ENCODE data around the gene CDH3. TPM values are rescaled to one million over a fixed set of nuclear protein-coding genes. Genes with fewer than 3 reads are reported as not detected.

CDH3 gene
- total and polyA plus RNA-seq, 2 experiments from 2014 or later, result 78.0 to 210 TPM

- Mint-ChIP-seq H3K27me3 (ENCODE audit: insufficient read depth, low read depth, poor library complexity) (peaks cover 5% of the 10 kb centered on the region), H3K9me3 (no peaks in the 10 kb centered on the region; the same call in 2 of the 3 replicates), H3K36me3 (ENCODE audit: low read depth) (no peaks in the 10 kb centered on the region), H3K27ac (no peak overlapping the region), H3K4me3 (no peak overlapping the region), H3K4me1 (peaks cover 8% of the 10 kb centered on the region; the same call in 2 of the 3 replicates)
- Histone ChIP-seq H3K36me3 (ENCODE audit: insufficient read depth) (no peaks in the 10 kb centered on the region), H3F3A (replicated peaks; ENCODE audit: low read depth) (no peaks in the 10 kb centered on the region), H3K9me2 (ENCODE audit: insufficient read depth) (no peaks in the 10 kb centered on the region), H2AFZ (no peak overlapping the region), H3K27ac (ENCODE audit: low read depth) (no peak overlapping the region), H3K27me3 (ENCODE audit: insufficient read depth) (no peaks in the 10 kb centered on the region), H4K20me1 (replicated peaks; ENCODE audit: insufficient read depth) (no peaks in the 10 kb centered on the region), H3K4me1 (ENCODE audit: insufficient read depth) (peaks cover 4% of the 10 kb centered on the region), H3K79me2 (replicated peaks; ENCODE audit: insufficient read depth) (no peaks in the 10 kb centered on the region), H3K4me3 (no peak overlapping the region), H3K4me2 (no peak overlapping the region)
- TF ChIP-seq NANOG (IDR thresholded peaks at IDR 0.05; ENCODE audit: borderline replicate concordance) (no peak), POLR2AphosphoS5 (IDR thresholded peaks at IDR 0.05; ENCODE audit: low read depth) (no peak), EZH2phosphoT487 (IDR thresholded peaks at IDR 0.05; ENCODE audit: unreplicated experiment) (no peak), CREB1 (CRISPR knock-in tag; IDR thresholded peaks at IDR 0.05; ENCODE audit: low read depth) (no peak), EZH2 (IDR thresholded peaks at IDR 0.05; ENCODE audit: low read depth, unreplicated experiment) (no peak), ZNF331 (CRISPR knock-in tag; IDR thresholded peaks at IDR 0.05; ENCODE audit: low read depth) (no peak), ZNF462 (CRISPR knock-in tag; IDR thresholded peaks at IDR 0.05) (no peak), JUNB (IDR thresholded peaks at IDR 0.05; ENCODE audit: unreplicated experiment) (no peak)
- ATAC-seq (peak; percentile 23; the same call in 2 of the 3 replicates), DNase-seq (ENCODE audit: low spot score) (no peak)
Observed at GRCh38 chr16:68636064-68636560, 9.0 kb upstream of the CDH3 start.

All from GM23338 (cell line).